Thoracic aorta (tissue), 2 donors: Measurements from ENCODE around the gene DYNC1H1. TPM values are rescaled to one million over a fixed set of nuclear protein-coding genes. Genes with fewer than 3 reads are reported as not detected.

Experiments used
- ATAC-seq: fragments of 150-250 bp; one replicate; pipeline ENCODE4 v1.8.0; 2017; ENCODE audit warnings: low read depth; ENCODE audit not compliant: insufficient number of reproducible peaks, low FRiP score
- DNase-seq: peaks from one replicate; pipeline ENCODE4 v3.0.0-alpha.2; 2020; ENCODE audit warnings: low spot score
- H3K27ac ChIP-seq, 2 donors: fragments of 200-600 bp; sonication (generic); 1 replicate in 1 of 2; 2 replicates in 1 of 2; pipeline ENCODE4 v1.5.1; 2016; ENCODE audit warnings: mild to moderate bottlenecking in 2 of 2, moderate library complexity in 2 of 2
- H3K27me3 ChIP-seq: fragments of 200-600 bp; sonication (generic); replicated peaks from 2 replicates; pipeline ENCODE4 v1.6.0; 2016; ENCODE audit warnings: mild to moderate bottlenecking; ENCODE audit not compliant: insufficient read depth
- H3K36me3 ChIP-seq: fragments of 200-600 bp; sonication (generic); one replicate; pipeline ENCODE4 v1.5.1; 2016
- H3K4me1 ChIP-seq, 2 donors: fragments of 200-600 bp; sonication (generic); 1 replicate in 1 of 2; 2 replicates in 1 of 2; pipeline versions ENCODE4 v1.5.1 to v1.6.0; 2016; ENCODE audit warnings: low read depth in 2 of 2, mild to moderate bottlenecking in 1 of 2; ENCODE audit not compliant: control insufficient read depth in 1 of 2
- H3K4me3 ChIP-seq: fragments of 200-600 bp; sonication (generic); 2 replicates; pipeline ENCODE4 v1.5.1; 2016; ENCODE audit warnings: mild to moderate bottlenecking
- H3K9me3 ChIP-seq: fragments of 200-600 bp; sonication (generic); 2 replicates; pipeline ENCODE4 v1.5.1; 2016
- CTCF ChIP-seq: fragments of 200-600 bp; sonication (generic); IDR thresholded peaks from one replicate; pipeline ENCODE4 v1.5.1; 2019; ENCODE audit warnings: antibody characterized with exemption
- total RNA-seq, 2 donors: library from RNA; depleted of rRNA; stranded (reverse); fragments of >200 nt; gene quantifications; one replicate each; pipeline versions ENCODE4 v1.1.0 to v1.2.3, GENCODE V29; 2016

Gene DYNC1H1
- total RNA-seq, 2 donors from 2014 or later: 517 to 555 TPM

- no peaks in the 10 kb centered on the region for H3K27me3 ChIP-seq
- no peak overlapping the region for H3K4me3 ChIP-seq
- H3K27ac ChIP-seq: no peak overlapping the region
- H3K4me1 ChIP-seq: no peaks in the 10 kb centered on the region
- no peaks in the 10 kb centered on the region for H3K9me3 ChIP-seq
- DNase-seq (no peak), ATAC-seq (no peak)
- H3K36me3 ChIP-seq: no peaks in the 10 kb centered on the region
- no peak for TF ChIP-seq CTCF
These were observed 8.0 kb upstream of the DYNC1H1 start for GRCh38 chr14:101956179-101956885.

GRCh38 chr14:101957406-101958234 is 6.8 kb upstream of the DYNC1H1 start:
- no peaks in the 10 kb centered on the region for H3K4me1 ChIP-seq
- no peak for TF ChIP-seq CTCF
- ATAC-seq: no peak
- no peak for DNase-seq
- H3K4me3 ChIP-seq: no peak overlapping the region
- H3K27ac ChIP-seq: no peak overlapping the region
- H3K9me3 ChIP-seq: no peaks in the 10 kb centered on the region
- H3K36me3 ChIP-seq: no peaks in the 10 kb centered on the region
- H3K27me3 ChIP-seq: no peaks in the 10 kb centered on the region

- Histone ChIP-seq H3K36me3 (no peaks in the 10 kb centered on the region), H3K27me3 (no peaks in the 10 kb centered on the region), H3K4me1 (peaks cover 0 to 3% of the 10 kb centered on the region in 2 donors), H3K27ac (no peak overlapping the region), H3K9me3 (no peaks in the 10 kb centered on the region), H3K4me3 (no peak overlapping the region)
- ATAC-seq (no peak), DNase-seq (no peak)
- TF ChIP-seq CTCF: no peak
These were observed 5.8 kb upstream of the DYNC1H1 start for GRCh38 chr14:101958418-101959180.

GRCh38 chr14:101959277-101959676 is 5.1 kb upstream of the DYNC1H1 start:
- H3K27me3 ChIP-seq: no peaks in the 10 kb centered on the region
- H3K36me3 ChIP-seq: no peaks in the 10 kb centered on the region
- no peak overlapping the region for H3K4me3 ChIP-seq
- H3K9me3 ChIP-seq: no peaks in the 10 kb centered on the region
- no peak overlapping the region for H3K27ac ChIP-seq
- TF ChIP-seq CTCF: no peak
- ATAC-seq: no peak
- peaks cover 0 to 8% of the 10 kb centered on the region in 2 donors for H3K4me1 ChIP-seq
- DNase-seq: no peak

- H3K27ac ChIP-seq: no peak overlapping the region
- TF ChIP-seq CTCF: peak; percentile 17
- H3K27me3 ChIP-seq: no peaks in the 10 kb centered on the region
- H3K4me1 ChIP-seq: peaks cover 0 to 8% of the 10 kb centered on the region in 2 donors
- H3K4me3 ChIP-seq: no peak overlapping the region
- DNase-seq (no peak), ATAC-seq (no peak)
- no peaks in the 10 kb centered on the region for H3K9me3 ChIP-seq
- no peaks in the 10 kb centered on the region for H3K36me3 ChIP-seq
These were observed 4.1 kb upstream of the DYNC1H1 start for GRCh38 chr14:101960225-101960624.
